SK-N-SH treated with all-trans-retinoic acid at 6 μM for 48 hours (cell line): Measurements from ENCODE around the gene ABCA1.
A peak's percentile ranks its signal among the peaks of the same experiment; 100 is the strongest.

Experiments
- ATAC-seq: fragments of 200-7000 bp; cut with Tn5 transposase; 3 replicates; pipeline ENCODE4 v1.9.1; 2020; ENCODE audit warnings: mild to moderate bottlenecking, moderate library complexity
- ARNTL ChIP-seq: fragments of 450-650 bp; formaldehyde crosslinking; IDR thresholded peaks from 2 replicates; pipeline ENCODE4 v1.5.0; 2020; ENCODE audit warnings: low read depth, mild to moderate bottlenecking, moderate library complexity, borderline replicate concordance
- BACH2 ChIP-seq: fragments of 250-450 bp; sonication (Bioruptor Pico); IDR thresholded peaks from 2 replicates; pipeline ENCODE4 v1.9.0; 2021; ENCODE audit warnings: mild to moderate bottlenecking, borderline replicate concordance
- CREB5 ChIP-seq: fragments of 250-450 bp; sonication (Bioruptor Pico); IDR thresholded peaks from 2 replicates; pipeline ENCODE4 v1.5.1; 2020; ENCODE audit warnings: low read depth, mild to moderate bottlenecking, moderate library complexity
- CSDC2 ChIP-seq: fragments of 250-450 bp; sonication (Bioruptor Pico); IDR thresholded peaks from 2 replicates; pipeline ENCODE4 v1.5.0; 2020; ENCODE audit warnings: mild to moderate bottlenecking, moderate library complexity
- CSRNP3 ChIP-seq: fragments of 250-450 bp; sonication (Bioruptor Pico); IDR thresholded peaks from 2 replicates; pipeline ENCODE4 v1.5.1; 2021; ENCODE audit warnings: mild to moderate bottlenecking, moderate library complexity
- ESRRG ChIP-seq: fragments of 250-450 bp; sonication (Bioruptor Pico); IDR thresholded peaks from 2 replicates; pipeline ENCODE4 v1.6.1; 2021; ENCODE audit warnings: mild to moderate bottlenecking
- GLIS3 ChIP-seq: fragments of 250-450 bp; sonication (Bioruptor Pico); IDR thresholded peaks from 2 replicates; pipeline ENCODE4 v1.5.0; 2020; ENCODE audit warnings: mild to moderate bottlenecking, moderate library complexity
- ISL1 ChIP-seq: fragments of 250-450 bp; sonication (Bioruptor Pico); IDR thresholded peaks from 2 replicates; pipeline ENCODE4 v2.1.2; 2022; ENCODE audit warnings: mild to moderate bottlenecking, moderate library complexity
- OSR1 ChIP-seq: fragments of 250-450 bp; sonication (Bioruptor Pico); IDR thresholded peaks from 2 replicates; pipeline ENCODE4 v1.8.0; 2022; ENCODE audit warnings: moderate library complexity, mild to moderate bottlenecking, inconsistent platforms
- POU6F1 ChIP-seq: fragments of 250-450 bp; sonication (Bioruptor Pico); IDR thresholded peaks from 2 replicates; pipeline ENCODE4 v1.8.0; 2021; ENCODE audit warnings: low read depth, mild to moderate bottlenecking, moderate library complexity, borderline replicate concordance
- PPARA ChIP-seq: fragments of 250-450 bp; sonication (Bioruptor Pico); IDR thresholded peaks from 2 replicates; pipeline ENCODE4 v1.5.0; 2020; ENCODE audit warnings: mild to moderate bottlenecking, borderline replicate concordance
- RARB ChIP-seq: fragments of 250-450 bp; sonication (Bioruptor Pico); IDR thresholded peaks from 2 replicates; pipeline ENCODE4 v1.8.0; 2021; ENCODE audit warnings: mild to moderate bottlenecking, moderate library complexity
- SNAI2 ChIP-seq: fragments of 250-450 bp; sonication (Bioruptor Pico); IDR thresholded peaks from 2 replicates; pipeline ENCODE4 v1.5.0; 2020; ENCODE audit warnings: mild to moderate bottlenecking, moderate library complexity
- TCF4 ChIP-seq: fragments of 250-450 bp; sonication (Bioruptor Pico); IDR thresholded peaks from 2 replicates; pipeline ENCODE4 v1.8.0; 2021; ENCODE audit warnings: mild to moderate bottlenecking, moderate library complexity, borderline replicate concordance
- TSHZ2 ChIP-seq: fragments of 250-450 bp; sonication (Bioruptor Pico); IDR thresholded peaks from 2 replicates; pipeline ENCODE4 v1.5.0; 2020; ENCODE audit warnings: mild to moderate bottlenecking, moderate library complexity
- ZC3H10 ChIP-seq: fragments of 250-450 bp; sonication (Bioruptor Pico); IDR thresholded peaks from 2 replicates; pipeline ENCODE4 v1.5.1; 2021; ENCODE audit warnings: mild to moderate bottlenecking, moderate library complexity
- ZFP3 ChIP-seq: fragments of 250-450 bp; sonication (Bioruptor Pico); IDR thresholded peaks from 2 replicates; pipeline ENCODE4 v1.5.0; 2020; ENCODE audit warnings: mild to moderate bottlenecking, moderate library complexity
- ZFP30 ChIP-seq: fragments of 450-650 bp; formaldehyde crosslinking; IDR thresholded peaks from 2 replicates; pipeline ENCODE4 v1.5.0; 2022; ENCODE audit warnings: mild to moderate bottlenecking, moderate library complexity
- ZNF565 ChIP-seq: fragments of 450-650 bp; formaldehyde crosslinking; conservative IDR thresholded peaks from 2 replicates; pipeline ENCODE4 v1.5.0; 2020; ENCODE audit warnings: low read depth, mild to moderate bottlenecking, moderate library complexity
- ZNF70 ChIP-seq: fragments of 450-650 bp; formaldehyde crosslinking; IDR thresholded peaks from 2 replicates; pipeline ENCODE4 v1.5.0; 2020; ENCODE audit warnings: mild to moderate bottlenecking, moderate library complexity
- ZNF8 ChIP-seq: fragments of 450-650 bp; formaldehyde crosslinking; IDR thresholded peaks from 2 replicates; pipeline ENCODE4 v1.5.0; 2020; ENCODE audit warnings: mild to moderate bottlenecking, moderate library complexity
- TF ChIP-seq, protein P1 (sequence below): fragments of 250-450 bp; sonication (Bioruptor Pico); IDR thresholded peaks from 2 replicates; pipeline ENCODE4 v1.8.0; 2020; ENCODE audit warnings: mild to moderate bottlenecking, moderate library complexity, borderline replicate concordance

ABCA1 gene

GRCh38 chr9:104779334-104779733 is 148.6 kb downstream of the ABCA1 start (continued):
- no peak for TF ChIP-seq CSRNP3 (CRISPR knock-in tag)

- no peak for ATAC-seq
- TF ChIP-seq CREB5 (CRISPR knock-in tag) = no peak
- no peak for TF ChIP-seq ZNF565 (CRISPR knock-in tag)
- TF ChIP-seq PPARA (CRISPR knock-in tag) = no peak
- TF ChIP-seq POU6F1 (CRISPR knock-in tag) = no peak
- TF ChIP-seq CSDC2 = no peak
- TF ChIP-seq ARNTL (CRISPR knock-in tag) = no peak
- TF ChIP-seq ZNF70 (CRISPR knock-in tag) = no peak
- no peak for TF ChIP-seq ZFP30 (CRISPR knock-in tag)
- no peak for TF ChIP-seq ZFP3 (CRISPR knock-in tag)
- TF ChIP-seq, protein P1, sequence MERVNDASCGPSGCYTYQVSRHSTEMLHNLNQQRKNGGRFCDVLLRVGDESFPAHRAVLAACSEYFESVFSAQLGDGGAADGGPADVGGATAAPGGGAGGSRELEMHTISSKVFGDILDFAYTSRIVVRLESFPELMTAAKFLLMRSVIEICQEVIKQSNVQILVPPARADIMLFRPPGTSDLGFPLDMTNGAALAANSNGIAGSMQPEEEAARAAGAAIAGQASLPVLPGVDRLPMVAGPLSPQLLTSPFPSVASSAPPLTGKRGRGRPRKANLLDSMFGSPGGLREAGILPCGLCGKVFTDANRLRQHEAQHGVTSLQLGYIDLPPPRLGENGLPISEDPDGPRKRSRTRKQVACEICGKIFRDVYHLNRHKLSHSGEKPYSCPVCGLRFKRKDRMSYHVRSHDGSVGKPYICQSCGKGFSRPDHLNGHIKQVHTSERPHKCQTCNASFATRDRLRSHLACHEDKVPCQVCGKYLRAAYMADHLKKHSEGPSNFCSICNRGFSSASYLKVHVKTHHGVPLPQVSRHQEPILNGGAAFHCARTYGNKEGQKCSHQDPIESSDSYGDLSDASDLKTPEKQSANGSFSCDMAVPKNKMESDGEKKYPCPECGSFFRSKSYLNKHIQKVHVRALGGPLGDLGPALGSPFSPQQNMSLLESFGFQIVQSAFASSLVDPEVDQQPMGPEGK = no peak
- no peak for TF ChIP-seq BACH2
- no peak for TF ChIP-seq GLIS3 (CRISPR knock-in tag)
- no peak for TF ChIP-seq CSRNP3 (CRISPR knock-in tag)
- TF ChIP-seq ESRRG = no peak
- TF ChIP-seq ISL1 = no peak
- TF ChIP-seq, all 23 proteins: peak for 0
Measured at GRCh38 chr9:104778802-104779201, 149.2 kb downstream of the ABCA1 start.

DNA sequence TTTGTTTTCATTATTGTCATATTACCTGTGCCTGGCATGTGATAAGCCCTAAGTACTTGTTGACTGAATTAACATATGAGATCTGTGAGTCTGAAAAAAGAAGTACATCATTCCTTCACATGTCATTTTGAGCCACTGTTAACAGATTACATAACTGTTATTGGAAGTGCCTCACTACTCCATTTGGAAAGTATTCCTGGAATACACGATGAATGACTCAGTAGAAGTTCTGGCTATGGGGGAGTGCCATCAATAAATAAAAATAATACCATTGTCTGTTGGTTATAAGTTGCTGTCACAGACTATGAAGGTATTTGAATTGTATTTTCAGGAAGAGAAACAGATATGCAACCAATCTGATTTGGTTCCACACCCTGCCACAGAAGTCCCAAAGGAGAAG is 151.2 kb downstream of the ABCA1 start:
- no peak for TF ChIP-seq ZFP30 (CRISPR knock-in tag)
- no peak for TF ChIP-seq ZC3H10
- no peak for TF ChIP-seq SNAI2 (CRISPR knock-in tag)
- no peak for TF ChIP-seq ISL1
- no peak for TF ChIP-seq RARB (CRISPR knock-in tag)
- TF ChIP-seq ZNF70 (CRISPR knock-in tag) = no peak
- no peak for TF ChIP-seq ESRRG
- TF ChIP-seq CREB5 (CRISPR knock-in tag) = no peak
- TF ChIP-seq BACH2 = no peak
- TF ChIP-seq, protein P1 = no peak
- no peak for TF ChIP-seq TSHZ2 (CRISPR knock-in tag)
- TF ChIP-seq ARNTL (CRISPR knock-in tag) = no peak
- TF ChIP-seq PPARA (CRISPR knock-in tag) = no peak
- TF ChIP-seq ZNF8 (CRISPR knock-in tag) = no peak
- no peak for TF ChIP-seq CSDC2
- TF ChIP-seq ZFP3 (CRISPR knock-in tag) = no peak
- TF ChIP-seq OSR1 (CRISPR knock-in tag) = no peak
- no peak for TF ChIP-seq TCF4
- TF ChIP-seq ZNF565 (CRISPR knock-in tag) = no peak
- TF ChIP-seq CSRNP3 (CRISPR knock-in tag) = no peak
- ATAC-seq = 0 out of 3 replicates have a peak, but pooled peaks have one; percentile 27
